Keratinocyte (primary cell): ENCODE measurements around the gene SIPA1L3. TPM values are rescaled to one million over a fixed set of nuclear protein-coding genes. Genes with fewer than 3 reads are reported as not detected.

Experiments used
- DNase-seq: peaks from one replicate; pipeline ENCODE4 v3.0.0-alpha.2; 2011; ENCODE audit warnings: low read depth, missing footprints, low spot score
- FAIRE-seq: peaks from 2 replicates; lab custom pipeline; 2011; peaks lifted over from hg19 to GRCh38; lab: Jason Lieb, UNC
- H2AFZ ChIP-seq: 2 replicates; pipeline ENCODE4 v1.6.0; 2012; ENCODE audit warnings: low read length, control low read depth, inconsistent platforms; ENCODE audit not compliant: control insufficient read depth
- H3K27ac ChIP-seq: 2 replicates; pipeline ENCODE4 v1.5.1; 2011; ENCODE audit warnings: low read length; ENCODE audit not compliant: control insufficient read depth, insufficient read depth
- H3K27me3 ChIP-seq: 3 replicates; pipeline ENCODE4 v1.6.0; 2011; ENCODE audit warnings: low read length; ENCODE audit not compliant: control insufficient read depth, insufficient read depth; ENCODE audit errors: extremely low read depth
- H3K36me3 ChIP-seq, 2 experiments: 2 replicates in 1 of 2; 3 replicates in 1 of 2; pipeline ENCODE4 v1.5.1; 2011; ENCODE audit warnings: low read length in 2 of 2, mild to moderate bottlenecking in 1 of 2; ENCODE audit not compliant: control insufficient read depth in 2 of 2, insufficient read depth in 2 of 2; ENCODE audit errors: extremely low read depth in 1 of 2
- H3K4me1 ChIP-seq: 3 replicates; pipeline ENCODE4 v1.5.1; 2011; ENCODE audit warnings: low read length; ENCODE audit not compliant: control insufficient read depth, insufficient read depth; ENCODE audit errors: extremely low read depth
- H3K4me2 ChIP-seq: 3 replicates; pipeline ENCODE4 v1.6.0; 2011; ENCODE audit warnings: low read depth, low read length; ENCODE audit not compliant: control insufficient read depth, insufficient read depth; ENCODE audit errors: extremely low read depth
- H3K4me3 ChIP-seq, 3 experiments: fragments of 200-600 bp in 1 of 3; sonication (generic) in 1 of 3; 2 replicates in 2 of 3; 3 replicates in 1 of 3; pipeline ENCODE4 v1.5.1; 2011 to 2016; ENCODE audit warnings: low read length in 3 of 3, mild to moderate bottlenecking in 3 of 3, control low read depth in 2 of 3, inconsistent platforms in 1 of 3, low read depth in 1 of 3, mixed read lengths in 1 of 3, mixed run types in 1 of 3, moderate library complexity in 1 of 3; ENCODE audit not compliant: control insufficient read depth in 2 of 3, insufficient read depth in 2 of 3; ENCODE audit errors: extremely low read depth in 1 of 3
- H3K79me2 ChIP-seq: 2 replicates; pipeline ENCODE4 v1.6.0; 2012; ENCODE audit warnings: low read length; ENCODE audit not compliant: control insufficient read depth, insufficient read depth
- H3K9ac ChIP-seq: 3 replicates; pipeline ENCODE4 v1.6.0; 2011; ENCODE audit warnings: low read length; ENCODE audit not compliant: control insufficient read depth, insufficient read depth; ENCODE audit errors: extremely low read depth
- H3K9me1 ChIP-seq: 3 replicates; pipeline ENCODE4 v1.6.0; 2011; ENCODE audit warnings: low read length; ENCODE audit not compliant: control insufficient read depth, insufficient read depth; ENCODE audit errors: extremely low read depth
- H3K9me3 ChIP-seq: 2 replicates; pipeline ENCODE4 v1.5.1; 2012; ENCODE audit warnings: low read depth, low read length; ENCODE audit not compliant: control insufficient read depth
- H4K20me1 ChIP-seq: 3 replicates; pipeline ENCODE4 v1.6.0; 2011; ENCODE audit warnings: low read length; ENCODE audit not compliant: control insufficient read depth, insufficient read depth; ENCODE audit errors: extremely low read depth
- CTCF ChIP-seq, 3 experiments: IDR thresholded peaks in 1 of 3; conservative IDR thresholded peaks in 1 of 3; optimal IDR thresholded peaks in 1 of 3; 2 replicates in 2 of 3; 3 replicates in 1 of 3; pipeline versions ENCODE3 to v1.5.1; 2011; ENCODE audit warnings: low read length in 3 of 3, mild to moderate bottlenecking in 3 of 3, moderate library complexity in 2 of 3, control low read depth in 1 of 3, inconsistent platforms in 1 of 3; ENCODE audit not compliant: insufficient read depth in 2 of 3; ENCODE audit errors: extremely low read depth in 1 of 3
- EZH2 ChIP-seq: IDR thresholded peaks from one replicate; pipeline ENCODE4 v1.6.1; 2012; ENCODE audit warnings: inconsistent platforms, mild to moderate bottlenecking, low read length, moderate library complexity
- dilution Hi-C: fragments of 300-500 bp; cut with MboI; formaldehyde crosslinking; loops from one replicate; pipeline ENCODE4 v1.7.0; 2020; ENCODE audit warnings: low sequenced_read_pairs; ENCODE audit not compliant: extremely low pct_ligation_motif_present
- polyA plus RNA-seq, 5 experiments: library from polyadenylated mRNA; depleted of rRNA in 3 of 5; stranded (reverse) in 3 of 5; stranded (forward) in 1 of 5; unstranded in 1 of 5; fragments of >200 nt; gene quantifications; 1 replicate in 1 of 5; 2 replicates in 3 of 5; 3 replicates in 1 of 5; pipeline versions ENCODE4 v1.2.1 to v1.2.3, GENCODE V29; 2011 to 2012; ENCODE audit warnings: missing spikeins in 2 of 5, low read depth in 1 of 5, low replicate concordance in 1 of 5

Gene SIPA1L3
- polyA plus RNA-seq, 1 donor (not counting 4 experiments of a cell fraction or from before 2014, with no cell fraction given) = 8.0 TPM

DNA sequence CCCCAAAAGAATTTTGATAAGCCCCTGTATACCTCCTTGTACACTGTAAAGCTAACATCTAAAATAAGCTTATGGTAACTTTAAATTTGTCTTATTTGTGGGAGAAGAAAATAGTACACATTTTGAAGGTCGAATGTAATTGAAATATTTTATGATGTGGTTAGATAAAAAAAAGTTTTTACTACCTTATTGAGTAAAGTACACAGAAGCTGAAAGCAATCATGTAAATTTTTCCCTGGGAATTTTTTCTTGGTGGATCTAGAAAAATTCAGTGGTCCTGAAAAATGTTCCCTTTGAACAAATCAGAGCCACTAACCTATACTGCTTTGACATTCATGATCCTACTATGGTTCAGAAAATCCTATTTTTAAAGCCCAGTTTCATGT, 46.9 kb downstream of the SIPA1L3 start:
- Histone ChIP-seq H3K36me3 (no peaks in the 10 kb centered on the region), H3K4me1 (peaks cover 4% of the 10 kb centered on the region), H4K20me1 (no peaks in the 10 kb centered on the region), H3K9ac (no peak overlapping the region), H3K9me1 (no peaks in the 10 kb centered on the region), H3K79me2 (peaks cover 14% of the 10 kb centered on the region), H3K4me3 (no peak overlapping the region), H3K27me3 (no peaks in the 10 kb centered on the region), H3K4me2 (no peak overlapping the region), H3K9me3 (no peaks in the 10 kb centered on the region), H3K27ac (no peak overlapping the region), H2AFZ (no peak overlapping the region)
- dilution Hi-C loops = no loop called here
- no peak for DNase-seq
- FAIRE-seq = no peak
- TF ChIP-seq EZH2 (no peak), CTCF (optimal IDR thresholded peaks at IDR 0.05 in 1 of 3, IDR thresholded peaks at IDR 0.05 in 1 of 3, conservative IDR thresholded peaks at IDR 0.05 in 1 of 3; ENCODE audit: extremely low read depth in 1 of 3, insufficient read depth in 2 of 3, low read length in 3 of 3) (no peak)

- H3K4me2 ChIP-seq = no peak overlapping the region
- H4K20me1 ChIP-seq = no peaks in the 10 kb centered on the region
- DNase-seq = no peak
- H3K9me1 ChIP-seq = no peaks in the 10 kb centered on the region
- no peak for TF ChIP-seq CTCF (optimal IDR thresholded peaks at IDR 0.05 in 1 of 3, IDR thresholded peaks at IDR 0.05 in 1 of 3, conservative IDR thresholded peaks at IDR 0.05 in 1 of 3; ENCODE audit: extremely low read depth in 1 of 3, insufficient read depth in 2 of 3, low read length in 3 of 3)
- no peak overlapping the region for H2AFZ ChIP-seq
- no peaks in the 10 kb centered on the region for H3K36me3 ChIP-seq
- H3K9ac ChIP-seq = no peak overlapping the region
- FAIRE-seq = no peak
- no peaks in the 10 kb centered on the region for H3K9me3 ChIP-seq
- peaks cover 4% of the 10 kb centered on the region for H3K4me1 ChIP-seq
- H3K27me3 ChIP-seq = no peaks in the 10 kb centered on the region
- H3K79me2 ChIP-seq = peaks cover 15% of the 10 kb centered on the region
- dilution Hi-C loops = no loop called here
- no peak overlapping the region for H3K4me3 ChIP-seq
- no peak overlapping the region for H3K27ac ChIP-seq
These were observed 47.4 kb downstream of the SIPA1L3 start for GRCh38 chr19:37954421-37954874.
